HK-2 (cell line): ENCODE measurements around the gene TPM1.

Source experiments
- DNase-seq: peaks from one replicate; pipeline ENCODE4 v3.0.0-alpha.2; 2018; ENCODE audit not compliant: unreplicated experiment

Gene TPM1

DNA sequence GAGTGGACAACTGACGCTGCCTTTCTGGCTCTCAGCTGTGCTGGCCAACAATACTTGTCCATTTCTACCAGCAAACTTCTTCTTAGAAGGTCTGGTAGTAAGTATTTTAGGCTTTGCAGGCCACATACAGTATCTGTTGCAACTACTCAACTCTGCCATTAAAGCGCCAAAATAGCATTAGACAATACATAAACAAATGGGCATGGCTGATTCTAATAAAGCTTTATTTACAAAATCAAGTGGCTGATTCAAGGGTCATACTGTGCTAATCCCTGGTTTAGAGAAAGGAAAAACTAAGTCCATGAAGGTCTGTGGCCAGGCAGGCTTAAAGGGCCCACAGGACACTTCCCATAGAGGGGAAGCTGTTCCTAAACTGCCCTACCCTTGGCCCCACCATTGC is 26.3 kb upstream of the TPM1 start:
- no peak for DNase-seq

DNA sequence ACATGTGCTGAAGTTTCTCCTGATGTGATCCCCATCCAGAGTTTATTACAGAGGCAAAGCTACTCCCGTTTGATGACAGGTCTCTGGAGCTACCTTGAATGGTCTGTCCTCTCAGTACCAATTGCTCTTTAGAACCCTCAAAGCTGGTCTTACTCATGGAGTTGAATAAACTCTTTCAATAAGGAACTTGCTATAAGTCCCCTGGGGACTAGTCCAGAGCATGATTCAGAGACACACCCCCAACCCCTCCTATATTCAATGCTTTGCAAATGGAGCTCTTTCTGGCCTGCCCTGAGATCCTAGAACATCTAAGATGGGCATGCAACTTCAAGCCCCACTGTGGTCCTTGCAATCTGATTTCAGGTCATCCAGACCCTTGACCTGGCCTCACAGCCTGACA is 23.9 kb upstream of the TPM1 start:
- no peak for DNase-seq

DNA sequence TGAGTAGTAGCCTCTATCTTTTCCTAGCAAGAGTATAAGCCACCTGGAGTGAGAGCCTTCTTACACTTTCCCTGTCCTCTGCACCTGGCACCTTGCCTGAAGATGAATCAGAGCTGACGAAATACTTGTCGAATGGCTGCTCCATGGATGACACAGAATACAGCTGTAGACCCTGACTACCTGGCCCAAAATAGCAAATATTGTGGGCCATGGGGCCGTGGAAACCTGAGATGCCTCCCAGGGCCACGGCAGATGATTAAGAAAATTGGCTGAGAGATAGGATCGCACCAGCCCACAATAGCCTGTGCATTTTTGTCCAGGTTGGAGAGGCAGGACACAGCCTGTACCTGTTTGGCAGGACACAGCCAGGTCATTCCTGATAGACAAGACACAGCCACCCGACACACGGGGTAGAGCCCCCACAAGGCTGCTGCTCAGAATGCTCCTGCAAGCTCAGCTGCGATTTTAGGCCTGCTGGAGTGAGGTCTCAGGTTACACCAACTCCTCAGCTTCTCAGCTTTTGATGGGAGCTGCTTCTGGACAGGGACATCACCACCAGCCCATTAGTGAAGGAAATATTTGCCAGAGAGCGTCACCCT is 22.9 kb upstream of the TPM1 start:
- DNase-seq, result peak; percentile 72

DNA sequence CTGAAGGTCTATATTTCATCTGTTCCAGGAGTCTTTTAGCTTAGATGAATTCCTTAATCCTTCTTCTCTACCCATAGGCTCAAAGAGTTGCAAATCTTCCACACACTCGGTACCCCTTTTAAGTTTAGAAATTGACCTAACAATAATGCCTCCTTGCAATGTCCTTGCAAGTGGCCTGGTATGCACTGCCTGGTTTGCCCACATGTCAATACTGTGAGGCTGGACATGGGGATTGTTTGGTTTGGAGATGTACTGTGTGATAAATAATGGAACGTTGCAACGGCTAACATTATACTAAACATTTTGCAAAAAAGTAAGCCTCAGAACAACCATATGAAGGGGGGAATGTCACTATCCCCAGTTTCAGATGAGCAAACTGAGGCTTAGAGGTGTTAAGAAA is 22.4 kb upstream of the TPM1 start:
- DNase-seq, result no peak

DNA sequence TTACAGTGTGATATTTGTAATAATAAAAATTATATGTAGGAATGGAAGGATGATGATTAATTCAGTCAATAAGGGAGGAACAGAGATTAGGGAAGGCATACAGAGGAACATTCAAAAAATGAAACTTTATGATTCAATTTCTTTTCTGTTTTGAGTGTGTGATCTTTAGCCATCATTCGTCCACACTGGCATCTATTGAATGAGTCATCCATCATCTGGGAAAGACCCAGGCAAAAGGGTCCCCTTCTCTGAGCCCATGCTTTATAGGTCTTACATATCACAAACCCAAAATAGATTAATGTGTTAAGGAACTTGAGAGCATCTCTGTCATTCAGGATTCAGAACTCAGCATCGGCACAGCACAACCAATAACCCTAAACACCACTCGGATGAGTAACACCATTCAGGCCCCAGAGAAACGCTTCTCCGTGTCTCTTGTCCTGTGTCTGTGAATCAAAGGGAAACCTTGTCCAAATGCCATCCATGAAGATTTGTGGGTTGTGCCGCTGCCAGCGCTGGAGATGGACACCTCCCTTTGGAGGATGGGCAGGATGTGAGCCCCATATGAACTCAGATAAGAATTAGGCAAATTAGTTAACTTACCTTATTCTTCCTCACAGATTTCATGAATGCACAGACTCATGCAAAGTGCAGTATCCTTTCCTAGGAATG is 21.7 kb upstream of the TPM1 start:
- no peak for DNase-seq

DNA sequence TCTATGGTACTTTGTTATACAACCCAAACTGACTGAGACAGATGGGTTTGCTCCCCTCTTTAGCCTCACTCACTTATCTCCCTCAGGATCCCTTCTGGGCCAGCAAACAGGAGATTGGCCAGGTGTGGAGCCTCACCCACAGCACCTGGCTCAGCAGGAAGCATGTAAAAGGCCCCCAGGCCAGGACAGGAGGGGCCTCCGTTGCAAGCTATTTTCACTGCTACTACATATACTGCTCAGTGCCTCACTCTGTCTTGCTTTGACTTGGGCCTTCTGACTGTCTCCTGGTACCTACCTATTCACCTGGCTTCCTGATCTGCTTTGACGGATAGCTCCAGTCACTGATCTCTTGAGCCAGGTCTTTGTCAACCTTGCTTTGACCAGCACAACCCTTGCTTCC is 20.4 kb upstream of the TPM1 start:
- no peak for DNase-seq

DNA sequence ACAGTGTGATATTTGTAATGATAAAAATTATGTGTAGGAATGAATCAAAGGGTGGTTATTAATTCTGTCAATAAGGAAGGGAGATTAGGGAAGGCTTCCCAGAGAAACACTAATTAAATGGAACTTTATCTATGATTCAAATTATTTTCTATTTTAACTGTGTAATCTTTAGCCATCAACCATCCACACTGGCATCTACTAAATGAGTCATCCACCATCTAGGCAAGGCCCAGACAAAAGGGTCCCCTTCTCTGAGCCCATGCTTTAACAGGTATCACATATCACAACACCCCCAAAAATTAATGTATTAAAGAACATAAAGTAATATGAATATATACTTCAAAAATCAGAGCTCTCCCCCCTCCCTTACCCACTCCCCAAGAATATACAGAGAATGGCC is 19.9 kb upstream of the TPM1 start:
- no peak for DNase-seq

DNA sequence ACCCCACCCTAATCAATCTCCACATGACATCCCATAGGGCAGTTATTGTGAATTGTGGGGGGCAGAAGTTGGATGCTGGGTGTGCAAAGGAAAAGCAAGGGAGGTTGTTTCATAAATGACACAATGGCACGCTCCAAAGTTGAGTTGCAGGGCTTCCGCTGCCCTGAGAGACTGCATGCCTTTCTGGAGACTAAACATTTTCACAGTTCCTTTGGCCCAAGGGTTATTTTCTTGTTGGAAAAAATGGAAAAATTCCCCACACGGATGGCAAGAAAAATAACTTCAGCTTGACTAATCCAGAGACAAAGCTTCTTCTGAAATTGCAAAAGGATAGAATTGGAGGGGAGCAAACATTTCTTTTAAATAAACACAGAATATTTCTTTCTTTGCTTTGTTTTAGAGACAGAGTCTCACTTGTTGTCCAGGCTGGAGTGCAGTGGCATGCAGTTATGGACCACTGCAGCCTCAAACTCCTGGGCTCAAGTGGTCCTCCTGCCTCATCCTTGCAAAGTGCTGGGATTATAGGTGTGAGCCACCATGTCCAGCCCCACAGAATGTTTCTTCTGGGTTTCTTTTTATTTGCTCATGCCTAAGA is 19.1 kb upstream of the TPM1 start:
- no peak for DNase-seq

DNA sequence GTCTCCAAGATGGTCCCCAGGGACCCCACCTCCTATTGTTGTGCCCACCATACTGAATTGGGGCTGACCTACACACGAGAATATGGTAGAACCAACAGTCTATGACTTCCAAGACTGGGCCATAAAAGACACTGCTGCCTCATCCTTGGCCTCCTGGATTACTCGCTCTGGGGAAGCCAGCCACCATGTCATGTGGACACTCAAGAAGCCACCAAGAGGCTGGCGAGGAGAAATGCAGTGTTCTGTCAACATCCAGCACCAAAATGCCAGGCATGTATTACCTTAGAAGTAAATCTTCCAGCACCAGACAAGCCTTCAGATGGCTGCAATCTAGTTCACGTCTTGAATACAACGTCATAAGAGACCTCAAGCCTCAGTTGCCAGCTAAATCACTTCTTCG is 17.1 kb upstream of the TPM1 start:
- DNase-seq, result no peak

DNA sequence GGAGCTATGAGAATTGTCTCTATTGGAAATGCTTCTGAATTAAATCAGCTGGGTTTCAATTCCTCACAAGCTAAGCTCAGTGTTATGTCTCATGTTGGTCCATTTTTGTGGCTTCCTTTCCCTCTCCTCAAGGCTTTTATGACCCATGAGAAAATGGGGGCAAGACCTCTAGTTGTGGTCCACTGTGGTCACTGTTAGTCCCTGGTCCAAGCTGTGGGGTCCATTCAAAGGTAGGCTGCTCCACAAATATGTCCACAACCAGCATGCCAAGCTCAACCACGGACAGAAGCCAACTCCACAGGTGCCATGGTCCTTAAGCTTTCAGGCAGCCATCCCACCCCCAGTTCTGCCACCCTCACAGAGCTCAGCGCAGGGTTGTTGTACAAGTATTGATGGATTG is 14.9 kb upstream of the TPM1 start:
- no peak for DNase-seq

DNA sequence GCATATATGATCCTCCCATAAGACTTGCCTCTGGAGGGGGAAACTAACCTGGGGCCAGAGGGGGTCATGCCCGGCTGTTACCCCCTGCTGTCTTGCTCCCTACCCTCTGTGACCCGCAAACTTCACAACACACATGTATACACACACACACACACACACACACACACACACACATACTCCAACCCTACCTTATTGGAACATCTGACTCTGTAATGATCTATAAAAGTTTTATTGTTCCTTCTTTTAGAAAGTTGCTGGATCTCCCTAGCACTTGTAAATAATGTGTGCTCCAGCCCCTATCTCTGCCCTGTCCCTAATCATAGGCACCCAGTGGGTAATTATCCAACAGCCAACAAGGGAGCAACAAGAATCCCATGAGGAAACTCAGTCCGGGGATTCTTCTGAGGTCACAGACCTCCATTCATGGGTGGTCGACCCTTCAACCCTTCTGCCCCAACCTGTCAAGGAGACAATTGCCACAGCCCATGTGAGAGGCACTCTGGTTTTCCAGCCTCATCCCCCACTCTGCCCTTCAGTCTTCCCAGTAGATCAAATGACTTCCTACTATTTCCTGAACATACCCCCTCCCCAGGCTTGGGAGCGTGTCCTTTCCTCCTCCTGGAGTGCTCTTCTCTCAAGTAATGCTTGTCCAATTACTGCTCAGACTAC is 14.0 kb upstream of the TPM1 start:
- DNase-seq, result no peak

DNA sequence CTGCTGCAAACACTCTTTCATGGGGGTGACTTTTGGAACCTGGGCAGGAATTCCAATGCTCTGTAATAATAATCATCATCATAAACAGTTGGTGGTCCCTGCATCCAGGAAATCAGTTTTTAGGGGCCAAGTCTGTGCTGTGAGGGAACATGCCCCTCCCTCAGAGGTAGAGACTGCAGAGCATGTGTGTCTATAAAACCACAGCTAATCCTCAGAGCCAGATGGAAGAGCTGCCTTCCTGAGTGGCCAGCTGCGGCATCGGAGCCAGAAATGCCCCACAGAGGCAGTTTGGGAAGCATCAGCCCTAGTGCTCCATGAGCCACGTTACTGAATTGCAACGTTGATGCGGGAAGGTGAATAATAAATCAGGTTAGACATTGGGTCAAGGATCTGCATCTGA is 12.9 kb upstream of the TPM1 start:
- DNase-seq, result no peak

DNA sequence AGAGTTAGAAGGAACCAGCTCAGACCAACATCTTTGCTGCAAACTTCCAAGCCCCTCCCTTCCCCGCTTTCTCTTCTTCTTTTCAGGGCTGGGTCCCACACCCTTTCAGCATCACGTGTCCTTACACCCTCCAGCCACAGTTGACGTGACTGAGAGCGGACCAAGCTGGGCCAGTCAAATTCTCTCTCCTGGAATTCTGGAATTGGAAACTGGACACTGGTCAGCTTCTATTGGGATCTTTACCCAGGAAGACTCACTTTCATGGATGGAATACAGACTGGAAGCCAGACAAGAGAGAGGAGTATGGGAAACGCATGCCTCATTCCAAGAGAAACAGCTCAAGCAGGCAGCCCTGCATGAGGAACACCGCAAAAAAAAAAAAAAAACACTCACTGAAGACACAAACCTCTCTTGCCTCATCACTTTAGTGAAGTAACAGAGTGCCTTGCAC is 12.4 kb upstream of the TPM1 start:
- DNase-seq, result no peak

DNA sequence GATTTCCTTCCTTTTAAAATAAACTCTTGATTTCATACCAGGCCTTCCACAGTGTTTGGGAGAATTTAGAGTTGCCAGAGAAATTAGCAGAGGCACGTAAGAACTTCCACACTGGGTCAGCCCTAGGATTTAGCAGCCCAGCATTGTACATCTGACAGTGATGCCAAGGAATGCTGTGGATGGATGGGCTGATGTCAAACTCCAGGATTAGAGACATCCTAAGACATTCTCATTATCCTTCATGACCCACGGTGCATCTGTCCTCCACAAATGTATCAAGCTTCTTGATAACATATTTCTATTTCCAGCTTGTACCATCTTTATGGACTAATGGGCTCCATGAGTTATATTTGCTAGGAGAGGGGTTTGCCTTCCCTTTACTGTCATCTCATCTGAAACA is 8.0 kb upstream of the TPM1 start:
- no peak for DNase-seq

DNA sequence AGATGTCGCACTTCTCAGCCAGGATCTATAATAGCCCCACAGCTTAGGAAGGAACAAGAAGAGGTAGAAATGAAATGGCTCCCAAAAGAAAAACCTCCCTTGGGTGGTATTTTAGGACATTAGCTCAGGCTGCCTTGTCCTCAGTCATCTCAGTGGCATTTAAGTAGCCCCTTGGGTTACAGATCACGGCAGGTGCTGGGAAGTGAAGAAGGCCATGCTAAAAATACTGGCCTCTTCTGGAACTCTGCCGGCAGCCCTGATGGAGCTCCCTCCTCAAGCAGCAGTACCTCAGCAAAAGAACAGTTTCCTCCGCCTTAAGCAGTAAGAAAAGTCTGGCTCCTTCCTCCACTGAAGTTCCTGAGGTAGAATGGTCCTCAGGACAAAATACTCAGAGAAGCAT is 7.3 kb upstream of the TPM1 start:
- DNase-seq, result no peak

DNA sequence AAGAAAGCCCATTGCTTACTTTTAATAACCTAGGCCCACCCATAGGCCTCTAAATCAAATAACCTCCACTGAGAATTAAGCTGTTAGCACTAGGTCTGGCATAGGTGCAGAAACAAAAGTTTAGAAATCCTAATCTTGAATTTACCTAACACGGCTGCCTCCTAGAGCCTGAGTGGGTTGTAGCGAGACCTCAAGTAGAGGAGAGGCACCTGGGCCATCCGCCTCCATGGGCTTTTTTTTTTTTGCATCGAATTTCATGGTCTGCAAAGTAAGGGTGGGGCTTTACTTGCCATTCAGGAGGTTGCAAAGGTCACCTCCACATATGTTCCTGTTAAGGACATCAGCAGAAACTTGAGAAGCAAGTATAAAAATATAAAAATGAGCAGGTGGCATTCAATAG is 6.6 kb upstream of the TPM1 start:
- no peak for DNase-seq

DNA sequence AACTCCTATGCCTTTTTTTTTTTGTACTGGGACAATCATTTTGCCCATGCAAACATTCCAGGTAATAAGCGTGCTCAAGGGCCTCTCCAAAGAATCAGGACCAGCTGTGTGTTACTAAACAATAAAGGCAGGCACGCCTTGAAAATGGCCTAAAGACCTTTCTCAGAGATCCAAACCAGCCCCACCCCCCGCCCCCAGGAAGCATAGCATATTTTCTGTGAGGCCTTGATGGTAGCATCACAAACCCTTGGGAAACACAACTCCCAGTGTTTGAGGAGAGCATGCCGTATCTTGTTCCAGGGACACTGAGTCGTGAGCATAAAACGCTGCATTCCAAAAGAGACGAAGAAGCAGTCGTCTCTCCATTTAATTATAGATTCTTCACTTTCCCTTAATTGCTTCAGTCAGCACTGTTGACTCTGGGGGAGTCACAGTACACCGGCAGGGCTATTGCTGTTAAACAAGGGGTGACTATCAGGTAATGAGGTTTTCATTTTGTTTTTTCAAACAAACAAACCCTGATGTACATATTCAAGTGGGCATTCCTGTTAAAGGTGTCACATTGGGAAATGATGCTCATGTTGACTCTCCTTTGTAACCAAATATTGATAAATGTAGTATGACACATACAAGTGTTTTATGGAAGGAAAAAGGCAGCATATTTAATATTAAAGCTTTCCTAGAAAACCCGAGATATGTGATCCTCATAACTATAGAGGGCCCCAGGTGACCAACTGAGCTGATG is 4.4 kb upstream of the TPM1 start:
- DNase-seq, result no peak

DNA sequence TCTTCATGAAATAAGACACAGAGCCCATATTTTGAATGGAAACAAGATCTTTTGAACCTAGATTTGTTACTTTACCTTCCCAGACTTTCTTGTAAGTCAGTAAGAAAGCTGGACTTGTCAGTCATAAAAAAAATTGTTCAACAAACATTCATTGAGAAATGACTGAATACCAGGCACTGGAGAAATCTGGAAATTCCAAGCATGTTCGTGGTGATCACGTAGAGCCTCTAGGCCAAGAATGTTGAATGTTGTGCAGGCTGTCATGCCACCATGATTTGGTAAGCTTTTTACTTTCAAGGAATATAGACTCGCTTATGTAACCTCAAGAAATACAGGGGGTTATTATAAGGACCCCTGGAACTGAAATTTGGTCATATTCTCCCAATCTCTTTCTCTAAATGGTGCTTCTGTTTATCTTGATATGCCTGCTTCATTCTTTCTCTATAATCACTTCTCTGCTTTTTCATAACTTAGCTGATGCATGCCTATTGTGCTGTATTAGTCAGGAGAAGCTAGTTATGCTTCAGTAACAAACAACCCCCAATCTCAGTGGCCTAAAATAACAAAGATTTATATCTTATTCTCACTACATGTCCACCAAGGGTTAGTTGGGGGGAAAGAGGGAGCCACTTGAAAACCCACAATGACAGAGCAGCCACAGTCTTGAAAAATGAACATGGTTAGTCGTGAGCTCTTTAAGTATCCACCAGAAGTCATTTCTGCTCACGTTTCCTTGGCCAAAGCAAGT is 3.4 kb upstream of the TPM1 start:
- no peak for DNase-seq

DNA sequence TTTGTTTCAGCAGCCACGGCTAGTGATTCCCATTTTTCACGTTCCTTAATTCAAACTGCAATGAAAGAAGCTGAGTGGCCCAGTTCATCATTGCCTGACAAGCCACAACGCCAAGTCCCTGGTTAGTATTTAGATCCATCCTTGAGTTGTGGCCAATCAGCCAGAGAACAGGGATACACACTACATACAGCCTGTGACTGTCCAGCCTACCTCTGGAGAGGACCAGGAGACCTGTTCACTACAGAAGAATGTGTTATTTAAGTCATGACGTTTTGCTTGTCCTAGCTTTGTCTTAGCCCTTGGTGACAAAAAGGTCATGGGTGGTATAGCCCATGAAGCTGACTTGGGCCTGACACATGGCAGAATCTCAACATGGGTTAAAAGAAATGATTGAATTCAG is 2.7 kb upstream of the TPM1 start:
- no peak for DNase-seq

DNA sequence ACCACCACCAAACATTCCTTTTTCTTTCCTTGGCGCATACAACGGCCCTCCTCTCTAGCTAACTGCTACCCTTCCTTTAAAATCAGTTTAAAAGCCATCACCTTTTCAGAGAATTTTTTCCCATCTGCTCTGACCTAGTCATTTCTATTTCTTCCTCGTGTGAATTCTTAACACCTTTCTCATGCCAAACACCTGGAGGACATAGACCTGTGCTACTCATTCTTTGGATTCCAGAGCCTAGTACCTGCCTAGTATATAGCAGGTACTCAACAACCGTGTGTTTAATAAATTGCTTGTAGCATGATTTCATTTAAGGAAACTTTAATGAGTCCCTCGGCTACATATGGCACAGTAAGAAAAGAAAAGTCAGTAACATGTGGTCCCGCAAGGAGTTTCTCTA is 2.0 kb upstream of the TPM1 start:
- no peak for DNase-seq

DNA sequence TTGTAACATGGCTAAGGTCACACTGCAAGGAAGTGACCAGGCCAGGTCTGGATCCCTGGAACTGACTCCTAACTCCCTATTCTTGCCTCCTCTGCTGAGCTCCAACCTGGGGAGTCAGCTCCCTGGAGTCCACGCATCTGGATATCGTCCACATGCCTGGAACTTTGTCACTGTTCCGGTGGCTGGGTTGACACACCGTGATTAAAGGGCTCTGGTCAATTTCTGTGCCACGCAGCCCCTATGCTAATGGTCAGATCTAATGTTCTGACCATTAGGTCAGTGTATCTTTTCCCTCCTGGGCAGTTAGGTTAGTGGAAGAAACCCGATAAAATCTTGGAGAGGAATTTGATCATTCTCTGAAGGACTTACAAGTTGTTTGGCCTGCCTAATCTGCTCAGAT is 1.6 kb upstream of the TPM1 start:
- DNase-seq, result no peak
